Activated naive CD8-positive, alpha-beta T cell treated with anti-CD3 and anti-CD28 coated beads, Interleukin-2, amount 50 U/mL, for 16 hours (primary cell): ENCODE results near the gene SPTBN5.
A peak's percentile ranks its signal among the peaks of the same experiment; 100 is the strongest.

ENCODE experiments used
- DNase-seq: peaks from one replicate; pipeline ENCODE4 v3.0.0-alpha.2; 2020; ENCODE audit warnings: low read depth, low spot score

Gene SPTBN5

DNA sequence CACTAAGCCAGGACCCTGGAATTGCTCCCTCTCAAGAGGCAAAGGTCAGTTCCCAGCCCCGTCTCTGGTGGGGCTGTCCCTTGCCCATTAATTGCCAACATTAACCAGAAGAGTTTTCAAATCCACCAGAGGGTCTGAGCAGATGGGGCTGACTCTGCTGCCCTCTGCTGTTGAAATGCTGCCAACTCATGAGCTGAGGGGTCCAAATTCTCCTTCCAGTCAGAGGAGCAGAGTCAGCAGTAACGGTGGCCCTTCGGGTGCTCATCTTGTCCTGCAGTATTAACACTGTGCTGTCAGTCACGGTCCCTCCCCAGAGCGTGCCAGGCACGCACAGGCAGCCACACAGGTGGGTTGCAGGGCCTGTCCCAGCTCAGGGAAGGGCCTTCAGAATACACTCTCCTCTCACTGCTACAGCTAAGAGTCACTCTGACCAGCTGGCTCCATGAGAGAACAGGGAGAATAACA lies 10.7 kb upstream of the SPTBN5 start:
- peak; percentile 39 for DNase-seq

DNA sequence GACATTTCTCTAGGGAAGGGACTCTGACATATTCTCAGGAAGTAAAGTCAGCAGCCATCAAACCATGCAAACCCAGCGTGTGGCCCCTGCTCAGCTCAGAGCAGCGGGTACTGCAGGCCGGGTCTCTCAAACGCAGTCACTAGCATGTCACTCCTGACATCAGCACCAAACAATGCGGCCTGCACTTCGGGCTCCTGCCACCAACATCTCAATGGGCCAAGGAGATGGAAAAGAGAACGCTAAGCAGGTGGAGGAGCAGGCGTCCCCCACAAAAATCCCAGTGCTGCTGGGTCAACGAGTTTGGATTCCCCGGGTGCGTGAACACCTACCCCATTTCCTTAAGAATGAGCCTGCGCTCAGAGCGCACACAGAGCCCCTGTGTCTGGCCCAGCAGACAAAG lies 9.9 kb upstream of the SPTBN5 start:
- no peak for DNase-seq

DNA sequence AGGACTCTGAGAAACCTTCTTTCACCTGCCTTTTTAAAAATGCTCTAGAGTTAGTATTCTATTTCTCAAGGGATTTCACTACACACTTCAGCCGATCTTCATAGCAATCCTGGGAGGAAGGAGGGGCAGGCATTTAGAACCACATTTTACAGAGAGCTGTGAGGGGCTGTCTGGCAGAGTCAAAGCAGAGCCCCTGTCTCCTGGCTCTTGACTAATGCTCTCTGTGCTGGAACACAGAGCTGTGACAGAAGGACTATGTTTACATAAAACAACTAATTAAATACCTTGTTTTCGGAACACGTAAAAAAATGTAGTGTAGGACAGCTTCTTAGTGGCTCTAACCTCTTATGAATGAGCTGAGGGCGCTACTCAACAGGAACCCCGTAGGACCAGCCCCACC lies 7.6 kb upstream of the SPTBN5 start:
- DNase-seq, result no peak

DNA sequence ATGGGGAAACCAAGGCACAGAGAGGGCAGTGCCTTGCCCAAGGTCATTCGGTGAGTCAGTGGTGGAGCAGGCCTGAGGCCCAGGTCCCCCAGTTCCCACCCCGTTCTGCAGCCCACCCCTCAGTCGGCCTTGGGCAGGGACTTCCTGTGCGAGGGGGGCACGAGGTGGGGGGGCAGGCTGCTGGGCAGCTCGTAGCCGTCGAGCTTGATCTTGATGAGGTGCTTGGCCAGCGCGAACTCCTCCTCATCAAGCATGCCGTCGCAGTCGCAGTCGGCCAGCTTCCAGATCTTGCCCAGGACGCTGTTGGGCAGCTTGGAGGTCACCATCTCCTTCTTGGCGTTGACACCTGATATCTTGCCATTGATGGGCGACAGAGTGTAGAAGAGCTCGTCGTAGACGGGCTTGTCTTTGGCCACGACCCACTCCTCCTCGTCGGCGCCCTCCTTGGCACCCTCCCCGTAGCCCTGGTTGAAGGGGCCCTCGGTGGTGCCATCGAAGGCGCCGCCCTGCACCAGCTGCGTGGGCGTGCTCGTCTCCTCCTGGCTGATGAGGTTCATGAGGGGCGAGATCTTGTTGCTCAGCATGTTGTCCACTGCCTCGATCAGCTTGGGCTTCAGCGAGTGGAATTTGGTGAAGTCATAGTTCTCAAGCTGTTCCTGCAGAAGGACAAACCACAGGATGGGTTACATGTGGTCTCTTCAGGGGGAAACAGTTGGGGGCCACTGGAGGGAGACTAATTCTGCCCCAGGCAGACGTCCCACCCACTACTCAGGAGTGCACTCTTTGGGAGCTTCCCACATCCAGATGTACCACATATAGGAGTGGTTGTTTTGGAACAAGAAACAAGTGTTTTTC lies 6.9 kb upstream of the SPTBN5 start:
- no peak for DNase-seq

DNA sequence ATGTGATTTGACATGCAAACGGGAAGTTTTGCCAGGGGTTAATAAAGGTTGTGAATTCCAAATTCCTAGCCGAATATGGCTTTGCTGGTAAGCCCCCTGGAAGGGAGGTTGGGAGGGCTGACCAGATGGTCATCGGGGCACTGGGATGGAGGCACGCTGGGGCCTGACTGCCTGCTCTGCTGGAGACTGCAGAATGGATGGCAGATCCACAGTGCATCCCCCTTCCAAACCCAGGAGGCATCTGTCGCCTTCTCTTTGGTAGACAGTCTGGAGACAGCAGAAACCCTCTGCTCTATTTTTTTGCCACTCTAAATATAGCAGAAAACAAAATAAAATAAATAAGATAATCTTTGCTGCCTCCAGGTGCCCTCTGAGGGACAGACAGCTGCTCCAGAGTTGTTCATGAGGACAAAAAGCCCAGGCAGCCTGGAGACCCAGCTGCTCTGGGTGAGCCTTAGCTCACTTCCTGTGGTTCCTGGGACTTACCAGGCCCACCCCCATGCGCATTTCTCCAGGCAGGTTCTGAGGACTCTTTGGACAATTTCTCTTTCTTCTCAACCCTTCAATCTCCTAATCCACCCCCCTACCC lies 6.1 kb upstream of the SPTBN5 start:
- DNase-seq, result no peak

DNA sequence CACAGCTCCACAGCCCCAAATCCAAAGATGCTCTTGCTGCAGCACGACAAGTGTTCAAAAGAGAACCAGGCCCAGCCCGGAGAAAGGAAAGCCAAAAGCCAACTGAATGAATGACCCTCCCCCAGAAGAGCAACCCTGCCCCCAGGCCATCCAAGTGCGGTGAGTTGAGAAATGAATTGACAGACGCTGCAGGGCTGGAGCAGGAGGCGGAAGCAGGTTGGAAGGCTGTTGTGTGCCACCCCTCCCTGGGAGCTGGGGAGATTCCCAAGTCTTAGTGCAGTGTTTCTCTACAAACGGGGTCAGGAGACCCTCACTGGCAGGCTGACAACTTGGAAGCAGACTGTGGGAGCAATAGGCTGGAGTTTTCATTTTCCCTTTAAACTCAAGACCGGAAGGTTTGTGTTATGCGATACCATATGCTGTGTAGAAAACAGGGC lies 3.5 kb upstream of the SPTBN5 start:
- DNase-seq, result no peak

DNA sequence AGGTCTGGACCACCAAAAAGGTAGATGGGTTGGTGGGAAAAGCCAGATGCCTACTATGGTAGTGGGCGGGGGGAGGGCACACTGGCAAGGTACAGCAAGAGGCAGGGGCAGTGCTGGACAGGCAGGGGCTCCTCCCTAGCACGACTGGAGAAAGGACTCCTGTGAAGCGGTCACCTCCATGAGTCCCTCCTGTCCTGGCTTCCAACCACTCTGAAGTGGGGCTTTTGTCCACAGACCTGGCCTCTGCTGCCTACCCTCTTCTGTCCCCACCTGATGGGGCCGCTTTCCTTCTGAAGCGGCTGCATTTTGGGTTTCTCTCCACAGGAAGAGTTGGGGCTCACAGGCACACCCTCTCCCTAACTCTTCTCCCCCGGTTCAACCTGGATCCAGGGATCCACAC lies 2.7 kb upstream of the SPTBN5 start:
- DNase-seq, result no peak

DNA sequence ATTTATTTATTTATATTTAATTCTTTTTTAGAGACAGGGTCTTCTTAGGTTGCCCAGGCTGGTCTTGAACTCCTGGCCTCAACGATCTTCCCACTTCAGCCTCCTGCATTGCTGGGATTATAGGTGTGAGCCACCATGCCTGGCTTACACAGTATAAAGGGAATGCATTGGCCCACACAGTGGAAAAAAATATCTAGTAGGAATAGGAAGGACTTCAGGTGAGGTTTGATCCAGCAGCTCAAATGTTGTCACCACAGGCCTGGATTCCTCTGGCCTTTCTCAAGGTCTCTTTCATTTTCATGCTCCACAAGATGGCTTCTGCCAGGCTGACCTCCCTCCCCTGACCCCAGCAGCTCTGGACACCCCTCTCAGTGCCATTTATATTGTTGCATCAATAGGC lies 2.1 kb upstream of the SPTBN5 start:
- no peak for DNase-seq

DNA sequence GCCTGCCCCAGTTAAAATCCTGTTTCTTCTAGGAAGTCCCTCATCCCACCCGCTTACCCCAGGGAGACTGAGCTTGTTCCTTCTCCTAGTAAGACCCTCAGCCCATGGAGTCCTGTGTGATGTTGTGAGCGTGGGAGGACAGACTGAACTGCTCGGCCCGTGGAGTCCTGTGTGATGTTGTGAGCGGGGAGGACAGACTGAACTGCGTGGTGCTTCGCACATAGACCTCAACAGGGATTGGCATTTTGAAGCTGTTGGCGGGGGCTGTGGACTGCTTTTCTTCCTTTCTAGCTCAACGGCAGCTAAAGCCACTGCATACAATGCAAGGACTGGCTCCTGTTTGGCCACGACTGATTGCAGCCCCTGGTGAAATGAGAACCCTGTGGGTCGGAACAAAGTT lies 1.6 kb upstream of the SPTBN5 start:
- no peak for DNase-seq

DNA sequence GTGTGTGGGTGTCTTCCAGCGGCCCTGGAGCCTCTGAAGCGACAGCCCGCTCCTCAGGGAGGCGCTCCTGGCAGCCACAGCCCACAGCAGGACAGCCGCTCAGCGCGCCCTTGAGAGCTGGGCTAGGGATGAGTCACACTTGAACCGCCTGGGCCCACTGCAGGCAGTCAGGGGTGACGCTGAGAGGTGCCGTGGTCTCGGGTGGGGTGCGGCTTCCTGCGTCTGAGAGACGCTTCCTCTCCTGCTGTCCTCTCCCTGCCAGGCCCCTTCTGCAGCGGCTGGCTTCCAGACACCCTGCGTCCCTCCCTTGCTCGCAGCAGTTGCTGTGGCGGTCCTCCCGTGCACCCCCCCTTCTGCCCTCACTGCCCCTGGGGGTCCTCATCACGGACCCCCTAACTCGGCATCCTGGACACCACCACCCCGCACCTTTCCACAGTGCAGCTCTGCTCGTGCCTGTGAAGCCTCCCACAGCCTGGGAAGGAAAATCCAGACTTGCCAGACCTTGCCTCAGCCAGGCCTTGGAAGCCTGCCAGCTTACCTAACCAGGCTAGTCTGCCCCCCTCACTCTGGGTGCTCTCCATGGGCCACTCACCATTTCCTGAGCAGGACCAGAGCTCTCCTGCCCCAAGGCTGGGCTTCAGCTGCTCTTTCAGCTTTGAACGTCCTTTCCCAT lies 1.1 kb upstream of the SPTBN5 start:
- peak; percentile 48 for DNase-seq

DNA sequence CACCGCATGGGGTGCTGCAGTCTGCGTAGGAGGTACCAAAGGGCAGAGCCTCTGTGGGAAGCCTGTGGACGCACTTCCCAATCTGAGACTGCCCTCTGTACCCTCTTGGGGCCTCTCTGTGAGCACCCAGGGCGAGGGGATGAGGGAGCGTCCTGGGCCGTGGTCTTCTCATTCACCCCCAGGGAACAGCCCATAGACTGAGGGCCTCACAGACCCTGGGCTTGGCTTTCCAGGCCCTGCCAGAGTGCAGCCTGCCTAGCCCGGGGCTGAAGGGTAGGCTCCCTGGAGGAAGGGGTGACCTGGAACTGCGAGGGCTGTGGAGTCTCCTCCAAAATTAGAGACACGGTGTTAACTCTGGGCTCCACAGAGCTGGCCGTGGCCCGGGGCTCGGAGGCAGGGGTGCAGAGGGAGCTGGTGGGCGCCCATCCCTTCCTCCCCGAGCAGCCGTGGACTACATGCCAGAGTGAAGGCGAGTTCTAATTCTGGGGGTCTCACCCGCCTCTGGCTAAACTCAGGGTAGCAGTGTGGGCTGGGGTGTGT lies 468 bp upstream of the SPTBN5 start:
- DNase-seq, result no peak

DNA sequence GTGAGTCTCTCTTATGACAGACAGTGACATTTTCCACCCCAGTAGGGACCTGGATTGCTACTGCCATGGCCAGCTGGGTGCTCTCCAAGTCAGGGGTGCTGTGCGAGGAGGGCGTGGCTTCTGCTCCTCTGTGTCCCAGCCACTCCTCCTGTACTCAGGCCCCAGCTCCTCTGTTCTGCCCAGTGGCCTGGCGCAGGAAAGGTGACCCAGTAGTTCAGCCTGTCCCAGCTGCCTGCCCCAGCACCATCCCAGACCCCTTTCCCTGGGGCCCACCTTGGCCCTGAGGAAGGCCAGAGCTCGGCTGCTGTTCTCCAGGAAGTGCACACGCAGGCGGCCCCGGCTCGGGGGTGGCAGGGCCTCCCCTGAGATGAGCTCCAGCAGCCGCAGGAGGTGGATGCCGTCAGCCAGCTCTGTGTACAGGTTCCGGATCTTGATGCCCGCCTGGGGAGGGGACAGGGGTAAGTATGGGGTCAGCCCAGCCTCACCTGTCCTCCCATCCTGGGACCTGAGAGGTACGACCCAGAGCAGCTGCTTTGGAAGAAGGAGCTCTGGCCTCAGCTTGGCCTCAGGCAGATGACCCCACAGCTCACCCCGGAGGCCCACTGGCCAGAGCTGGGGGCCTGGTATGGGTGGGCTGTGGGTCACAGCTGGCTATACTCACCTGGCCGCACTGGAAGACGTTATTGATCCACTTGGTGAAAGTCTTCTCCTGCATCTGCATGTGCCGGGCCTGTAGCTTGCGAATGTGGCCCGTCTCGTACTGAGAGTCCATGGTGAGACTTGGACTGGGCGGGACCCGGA lies 1.0 kb downstream of the SPTBN5 start:
- DNase-seq, result no peak

DNA sequence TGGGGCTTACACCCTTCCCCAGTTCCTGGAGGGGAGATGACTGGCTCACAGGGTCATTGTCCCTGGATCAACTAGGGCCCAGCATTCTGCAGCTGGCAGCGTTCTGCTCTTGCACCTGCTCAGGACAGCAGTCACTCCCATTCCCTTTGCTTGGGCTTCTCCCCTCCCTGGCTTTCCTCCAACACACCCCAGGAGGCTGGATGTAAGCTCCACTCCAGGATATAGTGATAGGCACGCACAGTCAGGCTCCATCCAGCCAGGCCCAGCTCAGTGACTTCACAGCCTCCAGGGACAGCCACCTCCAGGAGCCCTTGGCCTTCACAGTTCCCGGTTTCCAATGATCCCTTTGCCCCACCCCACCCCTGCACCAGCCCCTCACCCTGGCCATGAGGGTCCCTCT lies 1.9 kb downstream of the SPTBN5 start:
- DNase-seq, result no peak

DNA sequence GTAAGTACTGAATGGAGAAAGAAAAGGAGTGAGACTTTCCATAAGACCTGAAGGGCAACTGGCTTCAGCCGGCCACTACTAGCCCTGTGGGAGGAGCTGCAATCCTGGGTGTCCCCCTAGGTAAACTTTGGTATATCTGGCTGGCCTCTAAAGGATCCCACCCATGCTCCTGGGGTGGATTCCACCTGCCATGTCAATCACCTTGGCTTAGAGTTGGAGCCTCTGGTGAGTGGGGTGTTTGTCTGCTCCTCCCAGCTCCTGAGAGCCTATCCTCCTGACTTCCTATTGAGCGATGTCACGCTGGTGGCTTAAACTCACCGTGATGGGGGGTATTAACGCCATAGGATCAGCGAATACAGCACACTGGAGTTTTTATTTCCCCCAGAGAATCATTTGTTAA lies 2.6 kb downstream of the SPTBN5 start:
- no peak for DNase-seq

DNA sequence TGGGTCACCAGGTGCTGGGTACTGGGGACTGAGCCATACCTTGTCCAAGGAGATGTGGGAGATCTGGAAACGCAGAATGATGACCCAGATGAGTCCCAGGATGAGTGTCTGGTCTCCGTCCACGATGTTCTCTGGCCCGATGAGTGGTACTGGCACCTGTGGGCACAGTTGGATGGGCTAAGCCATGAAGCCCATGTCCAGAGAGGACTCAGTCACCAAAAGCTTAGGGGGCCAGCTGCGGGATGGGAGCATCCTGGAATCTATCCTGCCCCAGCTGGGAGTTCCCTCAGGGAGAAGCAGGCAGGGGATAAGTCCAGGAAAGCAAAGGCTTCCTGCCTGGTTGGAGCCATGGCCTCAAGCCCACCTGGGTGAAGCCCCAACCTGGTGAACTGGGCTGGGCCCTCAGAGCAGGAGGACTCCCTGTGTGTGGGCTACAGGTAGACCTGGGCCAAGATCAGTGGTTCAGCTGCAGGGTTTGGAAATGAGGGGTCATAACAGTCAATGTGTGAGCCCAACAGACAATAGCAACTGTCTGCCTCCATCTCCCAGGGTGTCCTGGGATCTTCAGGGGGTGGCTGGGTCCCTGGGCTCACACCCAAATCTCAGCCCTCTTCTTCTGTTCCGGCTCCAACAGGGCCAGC lies 3.7 kb downstream of the SPTBN5 start:
- DNase-seq, result no peak

DNA sequence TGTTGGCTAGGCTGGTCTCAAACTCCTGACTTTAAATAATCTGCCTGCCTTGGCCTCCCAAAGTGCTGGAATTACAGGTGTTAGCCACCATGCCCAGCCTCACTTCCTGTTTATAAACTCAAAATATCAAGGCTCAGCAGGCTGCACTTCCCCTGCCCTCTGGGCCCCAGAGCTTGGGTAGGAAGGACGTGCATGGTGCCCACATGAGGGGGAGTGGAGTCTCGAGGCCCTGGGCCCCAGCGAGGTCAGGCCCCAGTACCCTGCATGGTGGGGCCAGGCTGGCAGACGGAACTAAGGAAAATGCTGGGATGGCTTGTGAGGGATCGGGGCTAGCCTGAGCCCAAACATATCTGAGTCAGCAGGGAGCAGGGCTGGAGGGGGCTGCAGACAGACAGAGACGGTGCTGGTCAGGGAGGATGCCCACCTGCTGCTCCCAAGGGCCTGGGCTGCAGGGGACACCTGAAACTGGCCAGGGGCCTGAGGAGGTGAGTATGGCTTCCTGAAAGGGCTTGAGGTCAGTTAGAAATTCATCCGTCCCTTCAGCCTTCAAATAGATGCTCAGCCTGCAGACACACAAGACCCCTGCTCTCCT lies 5.1 kb downstream of the SPTBN5 start:
- DNase-seq, result no peak

DNA sequence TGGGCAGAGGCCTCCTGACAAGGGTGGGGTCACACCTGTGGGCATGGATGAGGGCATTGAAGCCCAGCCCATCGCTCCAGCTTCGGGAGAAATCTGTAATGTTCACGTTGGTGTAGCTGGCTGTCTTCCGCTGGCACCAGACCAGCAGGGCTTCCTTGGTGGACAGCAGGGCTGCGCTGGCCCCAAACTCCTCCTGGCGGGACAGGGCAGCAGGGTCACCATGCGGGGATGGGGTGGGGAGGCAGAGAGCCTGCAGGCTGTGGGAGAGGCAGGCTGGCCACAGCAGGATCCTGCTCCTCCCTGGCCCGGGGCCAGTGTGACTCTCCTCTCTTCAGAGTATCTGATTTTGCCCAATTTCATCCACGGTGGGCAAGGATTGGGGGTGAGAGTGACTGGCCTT lies 6.0 kb downstream of the SPTBN5 start:
- DNase-seq, result no peak

DNA sequence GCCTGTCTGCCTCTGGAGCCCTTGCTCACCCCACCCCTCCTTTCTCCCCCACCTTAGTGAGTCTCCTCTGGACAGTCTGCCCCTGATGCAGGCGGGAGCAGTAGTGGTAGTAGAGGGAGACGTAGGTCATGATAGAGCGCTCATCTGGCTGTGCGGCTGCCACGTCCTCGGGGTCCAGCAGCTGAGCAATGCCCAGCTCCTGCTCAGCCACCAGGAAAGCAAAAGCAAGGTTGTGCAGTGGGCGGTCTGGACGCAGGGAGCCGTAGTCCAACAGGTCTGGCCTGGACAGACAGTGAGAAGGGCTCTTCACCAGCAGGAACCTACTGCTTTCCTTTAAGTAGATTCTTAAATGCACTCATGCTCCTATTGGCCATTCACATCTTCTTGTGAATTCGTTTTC lies 6.7 kb downstream of the SPTBN5 start:
- no peak for DNase-seq

DNA sequence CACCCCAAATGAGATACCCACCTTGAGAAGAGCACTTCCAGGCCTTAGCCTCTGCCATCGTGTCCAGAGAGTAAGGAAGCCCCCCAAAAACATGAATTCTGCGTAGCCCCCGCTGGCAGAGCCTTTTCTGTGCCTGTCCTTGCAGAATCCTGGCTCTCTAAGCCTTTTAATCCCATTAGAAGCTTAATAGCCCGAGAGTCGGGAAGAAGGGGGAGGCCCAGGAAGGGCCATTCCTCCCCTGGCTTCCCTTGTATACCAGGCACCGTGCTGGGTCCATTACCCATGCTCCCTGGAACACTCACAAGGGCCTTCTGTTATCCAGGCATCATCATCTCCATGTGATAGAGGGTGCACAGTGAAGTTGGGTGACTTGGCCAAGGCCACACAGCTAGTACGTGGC lies 7.1 kb downstream of the SPTBN5 start:
- DNase-seq, result no peak

DNA sequence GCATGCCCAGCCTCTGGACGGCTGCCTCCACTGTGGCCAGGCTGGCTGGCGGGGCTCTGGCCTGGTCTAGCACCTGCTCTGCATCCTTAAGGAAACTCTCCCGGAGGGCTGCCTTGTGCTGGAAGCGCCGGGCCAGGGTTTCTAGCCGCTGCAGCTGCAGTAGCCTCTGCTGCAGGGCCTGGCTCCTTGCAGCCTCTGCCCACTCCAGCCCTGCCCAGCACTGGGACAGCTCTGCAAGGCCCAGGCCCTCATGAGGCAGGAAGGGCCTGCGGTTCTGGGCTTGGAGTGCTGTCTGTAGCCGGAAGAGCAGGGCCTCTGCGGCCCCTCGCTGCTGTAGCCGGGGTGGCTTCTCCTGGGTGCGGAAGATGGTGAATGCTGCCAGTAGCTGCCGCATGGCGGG lies 8.0 kb downstream of the SPTBN5 start:
- no peak for DNase-seq

DNA sequence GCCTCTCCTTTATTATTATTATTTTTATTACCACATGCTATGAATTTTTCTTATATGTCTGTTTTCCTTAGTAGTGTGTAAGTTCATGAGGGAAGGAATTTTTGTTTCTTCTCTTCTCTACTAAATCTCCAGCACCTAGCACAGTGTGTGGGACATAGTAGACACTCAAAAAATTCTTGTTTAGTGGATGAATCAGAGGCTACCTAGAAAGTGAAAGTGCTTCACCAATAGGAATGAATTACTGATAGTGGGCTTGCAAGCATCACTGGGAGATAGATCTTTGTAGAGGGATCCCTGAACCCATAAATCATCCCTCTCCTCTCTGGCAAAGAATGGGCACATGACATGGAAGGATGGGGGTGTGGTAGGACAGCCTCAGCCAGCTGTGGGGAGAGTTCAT lies 8.5 kb downstream of the SPTBN5 start:
- DNase-seq, result no peak
